Mucosa of descending colon (tissue), 3 donors: ENCODE data around the gene ZNF423. TPM values are rescaled to one million over a fixed set of nuclear protein-coding genes. Genes with fewer than 3 reads are reported as not detected.
A peak's percentile ranks its signal among the peaks of the same experiment; 100 is the strongest.
"Not testable (repeated sequence)": the region's sequence is repeated elsewhere in the genome, so short reads cannot be mapped to it uniquely, and the experiment has no call there.

Experiments used
- ATAC-seq: fragments of 200-7000 bp; cut with Tn5 transposase; one replicate; pipeline ENCODE4 v1.9.1; 2020; ENCODE audit warnings: mild to moderate bottlenecking, moderate library complexity
- DNase-seq, 3 donors: peaks; one replicate each; pipeline ENCODE4 v3.0.0-alpha.2; 2020
- H3K36me3 ChIP-seq: fragments of 200-600 bp; one replicate; pipeline ENCODE4 v1.8.0; 2021; ENCODE audit warnings: low read depth, mild to moderate bottlenecking
- H3K4me1 ChIP-seq: fragments of 200-600 bp; one replicate; pipeline ENCODE4 v1.8.0; 2021; ENCODE audit warnings: low read depth, mild to moderate bottlenecking
- H3K4me3 ChIP-seq: fragments of 200-600 bp; one replicate; pipeline ENCODE4 v1.8.0; 2021; ENCODE audit warnings: mild to moderate bottlenecking
- H3K9me3 ChIP-seq: fragments of 200-600 bp; one replicate; pipeline ENCODE4 v1.8.0; 2021; ENCODE audit warnings: mild to moderate bottlenecking
- intact Hi-C, 2 donors: fragments of 100-400 bp; cut with DNase I in 1 of 2; cut with micrococcal nuclease in 1 of 2; formaldehyde crosslinking; loops; one replicate each; pipeline versions ENCODE4 v1.11.0 to v1.11.1; 2022; cut with DNase I, micrococcal nuclease
- total RNA-seq, 3 donors: library from RNA; stranded (reverse); fragmentation: NEBNext Ultra II Directional in 2 of 3; extraction: Animal tissue kit (Norgen Biotek cat#: 25700) in 2 of 3; gene quantifications; one replicate each; pipeline versions ENCODE4 v1.2.1 to v1.2.4, GENCODE V29; 2021 to 2023
- TF ChIP-seq, protein P1 (sequence below): fragments of 200-600 bp; IDR thresholded peaks from one replicate; pipeline ENCODE4 v1.8.0; 2022; ENCODE audit warnings: antibody characterized with exemption, mild to moderate bottlenecking
- donor health status: DM: no; HTN: no; CAD: no; lungs with moderate emphysema.
- donor health status: DM: no; HTN: no; CAD: no.
- donor health status: DM: no; HTN: yes; CAD: no.

The ZNF423 gene
- total RNA-seq, 3 donors from 2014 or later = 6.7 to 11.6 (median 11.0) TPM

DNA sequence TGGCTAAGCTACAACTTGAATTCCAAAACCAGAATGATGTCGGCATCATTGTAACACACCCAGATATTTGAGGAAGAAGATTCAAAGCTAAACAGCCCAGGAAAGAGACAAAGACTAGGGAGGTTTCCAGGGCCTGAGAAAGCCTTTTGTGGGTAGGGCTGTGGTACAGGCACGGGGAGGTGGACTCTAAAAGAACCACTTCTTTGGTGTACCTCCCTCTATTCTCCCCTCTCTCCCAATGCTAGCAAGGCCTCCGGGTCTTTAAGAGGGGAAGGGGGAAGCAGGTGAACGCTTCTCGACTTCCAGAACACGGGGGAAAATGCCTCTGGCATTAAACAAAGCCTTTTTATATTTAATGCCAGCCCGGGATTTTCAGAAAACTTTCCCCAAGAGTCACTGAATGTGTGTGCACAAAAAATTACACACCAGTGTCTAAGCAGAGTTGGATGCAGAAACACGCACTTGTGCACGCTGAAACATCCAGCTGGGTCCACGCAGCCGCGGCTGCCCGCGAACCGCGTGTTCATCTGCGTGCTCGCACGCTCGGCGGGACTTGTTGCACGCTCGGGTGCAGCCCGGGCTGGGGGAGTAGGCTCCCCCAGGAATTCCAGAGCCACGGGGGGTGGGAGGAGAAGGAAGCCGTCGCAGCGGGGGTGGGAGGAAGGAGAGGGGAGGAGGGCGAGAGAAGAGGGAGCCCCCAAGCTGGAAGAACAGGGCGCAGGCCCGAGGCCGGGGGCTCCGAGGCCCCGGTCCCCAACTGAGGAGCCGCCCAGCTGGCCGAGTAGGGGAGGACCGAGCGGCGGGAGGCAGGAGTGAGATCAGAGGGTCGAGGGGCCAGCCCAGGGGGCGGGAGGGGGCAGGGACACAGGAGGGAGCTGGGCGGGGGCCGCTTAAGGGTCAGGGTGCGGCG is 20.1 kb upstream of the ZNF423 start:
- Histone ChIP-seq H3K9me3 (no peaks in the 10 kb centered on the region), H3K36me3 (no peaks in the 10 kb centered on the region), H3K4me1 (peaks cover 22% of the 10 kb centered on the region), H3K4me3 (no peak overlapping the region)
- intact Hi-C loops = no loop called here
- ATAC-seq (peak; percentile 12), DNase-seq (no peak)
- TF ChIP-seq, protein P1, sequence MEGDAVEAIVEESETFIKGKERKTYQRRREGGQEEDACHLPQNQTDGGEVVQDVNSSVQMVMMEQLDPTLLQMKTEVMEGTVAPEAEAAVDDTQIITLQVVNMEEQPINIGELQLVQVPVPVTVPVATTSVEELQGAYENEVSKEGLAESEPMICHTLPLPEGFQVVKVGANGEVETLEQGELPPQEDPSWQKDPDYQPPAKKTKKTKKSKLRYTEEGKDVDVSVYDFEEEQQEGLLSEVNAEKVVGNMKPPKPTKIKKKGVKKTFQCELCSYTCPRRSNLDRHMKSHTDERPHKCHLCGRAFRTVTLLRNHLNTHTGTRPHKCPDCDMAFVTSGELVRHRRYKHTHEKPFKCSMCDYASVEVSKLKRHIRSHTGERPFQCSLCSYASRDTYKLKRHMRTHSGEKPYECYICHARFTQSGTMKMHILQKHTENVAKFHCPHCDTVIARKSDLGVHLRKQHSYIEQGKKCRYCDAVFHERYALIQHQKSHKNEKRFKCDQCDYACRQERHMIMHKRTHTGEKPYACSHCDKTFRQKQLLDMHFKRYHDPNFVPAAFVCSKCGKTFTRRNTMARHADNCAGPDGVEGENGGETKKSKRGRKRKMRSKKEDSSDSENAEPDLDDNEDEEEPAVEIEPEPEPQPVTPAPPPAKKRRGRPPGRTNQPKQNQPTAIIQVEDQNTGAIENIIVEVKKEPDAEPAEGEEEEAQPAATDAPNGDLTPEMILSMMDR = no peak

DNA sequence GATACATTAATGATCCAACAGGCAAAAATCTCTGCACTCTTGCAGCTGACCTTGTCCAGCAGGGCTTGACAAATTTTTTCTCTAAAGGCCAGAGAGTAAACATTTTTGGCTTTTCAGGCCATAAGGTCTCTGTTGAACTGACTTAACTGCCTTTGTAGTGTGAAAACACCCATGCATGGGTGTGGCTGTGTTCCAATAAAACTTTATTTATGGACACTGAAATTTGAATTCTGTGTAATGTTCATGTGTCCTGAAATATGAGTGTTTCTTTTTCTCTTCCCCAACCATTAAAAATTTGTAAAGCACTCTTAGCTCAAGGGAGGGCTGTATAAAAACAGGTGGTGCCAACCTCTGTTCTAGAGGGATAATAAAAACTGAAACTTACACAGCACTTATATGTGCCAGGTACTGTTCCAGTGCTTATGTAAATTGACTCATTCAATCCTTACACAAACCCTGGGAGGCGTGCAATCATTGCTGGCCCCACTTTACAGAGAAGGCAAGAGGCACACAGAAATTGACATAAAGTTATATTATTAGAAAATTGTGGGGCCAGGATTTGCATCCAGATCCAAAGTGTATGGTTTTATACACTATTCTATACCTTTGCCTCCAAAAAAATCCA is 18.8 kb upstream of the ZNF423 start:
- H3K4me1 ChIP-seq = peaks cover 22% of the 10 kb centered on the region
- intact Hi-C loops = no loop called here
- TF ChIP-seq, protein P1 = no peak
- no peaks in the 10 kb centered on the region for H3K36me3 ChIP-seq
- no peaks in the 10 kb centered on the region for H3K9me3 ChIP-seq
- no peak for DNase-seq
- H3K4me3 ChIP-seq = no peak overlapping the region
- ATAC-seq = peak; percentile 83

DNA sequence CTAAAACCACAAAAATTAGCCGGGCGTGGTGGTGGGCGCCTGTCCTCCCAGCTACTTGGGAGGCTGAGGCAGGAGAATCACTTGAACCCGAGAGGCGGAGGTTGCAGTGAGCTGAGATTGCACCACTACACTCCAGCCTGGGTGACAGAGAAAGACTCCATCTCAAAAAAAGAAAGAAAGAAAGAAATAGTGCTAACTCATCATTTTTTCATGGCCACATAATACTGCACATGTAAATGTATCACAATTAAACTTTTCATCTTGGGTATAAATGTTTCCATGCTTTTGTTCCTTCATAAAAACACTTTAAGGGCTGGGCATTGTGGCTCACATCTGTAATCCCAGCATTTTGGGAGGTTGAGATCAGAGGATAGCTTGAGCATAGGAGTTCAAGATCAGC is 15.9 kb upstream of the ZNF423 start:
- intact Hi-C loops, H3K36me3 ChIP-seq, DNase-seq, H3K9me3 ChIP-seq, H3K4me3 ChIP-seq, ATAC-seq: not testable (repeated sequence)
- H3K4me1 ChIP-seq = peaks cover 22% of the 10 kb centered on the region

DNA sequence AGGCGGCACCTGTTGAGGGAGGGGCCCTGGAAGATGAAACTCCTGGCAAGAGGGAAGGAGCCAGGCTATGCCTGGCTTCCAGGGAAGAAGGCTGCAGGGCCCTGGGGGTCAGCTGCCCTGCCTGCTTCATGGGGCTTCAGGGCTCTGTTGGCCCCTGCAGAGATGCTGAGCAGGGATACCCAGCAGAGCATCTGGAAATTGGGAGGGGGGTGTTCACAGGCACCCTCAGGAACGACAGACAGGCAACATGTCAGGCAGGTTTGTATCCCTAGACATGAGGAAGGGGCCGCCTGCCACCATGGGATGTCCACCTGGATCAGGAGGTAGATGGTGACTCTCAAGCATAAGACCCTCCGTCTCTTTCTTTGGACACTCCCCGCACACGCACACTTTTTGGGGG is 13.8 kb upstream of the ZNF423 start:
- H3K4me1 ChIP-seq = peaks cover 4% of the 10 kb centered on the region
- H3K36me3 ChIP-seq = no peaks in the 10 kb centered on the region
- TF ChIP-seq, protein P1 = no peak
- intact Hi-C loops = no loop called here
- DNase-seq (no peak), ATAC-seq (no peak)
- H3K4me3 ChIP-seq = no peak overlapping the region
- no peaks in the 10 kb centered on the region for H3K9me3 ChIP-seq

DNA sequence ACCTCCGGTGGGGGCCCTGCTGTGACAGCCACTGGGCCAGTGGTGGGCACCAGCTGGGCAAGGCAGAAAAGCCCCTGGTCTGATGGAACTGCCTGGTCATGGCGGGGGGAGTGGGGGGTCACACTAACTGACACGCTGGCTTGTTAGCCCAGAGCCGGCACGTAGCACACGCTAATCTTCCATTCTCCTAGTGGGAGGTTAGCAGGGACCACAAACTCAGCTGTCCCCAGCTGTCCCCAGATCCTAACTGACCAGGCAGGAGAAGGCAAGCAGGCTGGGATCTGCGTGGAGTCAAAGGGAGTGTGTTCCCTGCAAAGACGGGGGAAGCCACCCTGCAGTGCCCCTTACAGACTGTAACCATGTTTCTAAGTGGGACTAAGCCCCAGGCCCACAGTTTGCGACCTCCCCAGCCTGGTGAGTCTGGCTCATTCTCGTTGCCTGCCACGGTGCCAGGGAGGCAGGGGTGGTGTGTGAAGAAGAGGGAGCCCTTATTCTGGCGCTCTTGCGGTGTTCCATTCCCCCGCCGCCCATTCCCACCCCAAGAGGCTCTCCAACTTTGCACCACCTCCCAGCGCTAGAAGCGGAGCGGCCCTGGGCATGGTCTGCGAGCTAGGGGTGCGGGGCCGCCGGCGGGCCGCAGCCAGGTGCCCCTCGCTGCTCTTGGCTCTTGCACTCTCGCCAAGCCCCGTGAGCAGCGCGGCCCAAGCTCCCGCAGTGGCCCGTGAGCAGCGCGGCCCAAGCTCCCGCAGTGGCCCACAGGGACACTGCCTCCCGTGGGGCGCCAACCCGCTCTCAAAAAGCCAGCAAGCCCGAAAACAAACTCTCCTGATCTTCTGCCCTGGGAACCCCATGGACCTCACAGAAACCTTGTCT is 12.1 kb upstream of the ZNF423 start:
- Histone ChIP-seq H3K4me3 (no peak overlapping the region), H3K36me3 (no peaks in the 10 kb centered on the region), H3K9me3 (no peaks in the 10 kb centered on the region), H3K4me1 (no peaks in the 10 kb centered on the region)
- intact Hi-C loops = no loop called here
- TF ChIP-seq, protein P1 = no peak
- ATAC-seq (no peak), DNase-seq (no peak)
